GM12873 (cell line): Measurements from ENCODE around the gene DLX4.

Experiments
- CTCF ChIP-seq: IDR thresholded peaks from 2 replicates; pipeline ENCODE4 v1.5.1; 2012; ENCODE audit warnings: low read depth, mild to moderate bottlenecking, moderate library complexity, low read length, control low read depth; ENCODE audit not compliant: insufficient read depth; ENCODE audit errors: missing control alignments

Gene DLX4, protein sequence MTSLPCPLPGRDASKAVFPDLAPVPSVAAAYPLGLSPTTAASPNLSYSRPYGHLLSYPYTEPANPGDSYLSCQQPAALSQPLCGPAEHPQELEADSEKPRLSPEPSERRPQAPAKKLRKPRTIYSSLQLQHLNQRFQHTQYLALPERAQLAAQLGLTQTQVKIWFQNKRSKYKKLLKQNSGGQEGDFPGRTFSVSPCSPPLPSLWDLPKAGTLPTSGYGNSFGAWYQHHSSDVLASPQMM

GRCh38 chr17:49969134-49969759 lies at the start of gene DLX4:
Gene DLX4 (plus strand): TSS chr17:49969190. CDS start chr17:49969469, 279 bp downstream.
- no peak for TF ChIP-seq CTCF

DNA sequence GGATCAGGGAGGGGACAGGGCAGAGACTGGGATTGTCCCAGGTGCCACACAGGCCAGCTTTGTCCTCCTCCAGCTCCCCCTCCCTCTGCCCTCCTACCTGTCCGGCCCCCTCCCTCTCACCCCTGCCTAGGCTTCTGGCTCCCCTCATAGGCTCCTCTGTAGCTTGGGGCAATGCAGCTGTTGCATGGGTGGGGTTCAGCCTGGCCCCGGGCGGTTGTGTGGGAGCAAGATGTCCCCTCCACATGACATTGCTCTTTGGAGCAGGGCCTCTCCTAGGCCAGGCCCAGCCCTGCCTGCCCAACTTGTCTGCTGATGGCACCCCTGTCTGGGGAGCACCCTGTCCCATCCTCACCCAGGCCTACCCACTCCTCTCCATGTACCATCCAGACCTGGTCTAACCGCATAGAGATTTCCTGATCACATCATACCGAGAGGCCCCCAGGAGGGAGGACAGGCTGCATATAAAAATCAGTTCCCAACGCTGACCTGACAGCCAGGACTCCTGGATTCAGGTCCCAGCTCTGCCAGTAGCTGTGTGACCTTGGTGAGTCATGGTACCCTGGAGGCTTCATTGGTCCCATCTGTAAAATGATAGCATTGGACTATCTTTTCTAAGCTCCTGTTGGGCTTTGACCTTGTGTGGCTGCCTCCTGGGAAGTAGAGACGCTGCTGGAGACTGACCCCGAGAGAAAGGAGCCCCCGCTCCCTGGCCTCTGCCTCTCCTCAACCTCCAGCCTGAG lies 48.8 kb upstream of the DLX4 start:
- TF ChIP-seq CTCF, result no peak

DNA sequence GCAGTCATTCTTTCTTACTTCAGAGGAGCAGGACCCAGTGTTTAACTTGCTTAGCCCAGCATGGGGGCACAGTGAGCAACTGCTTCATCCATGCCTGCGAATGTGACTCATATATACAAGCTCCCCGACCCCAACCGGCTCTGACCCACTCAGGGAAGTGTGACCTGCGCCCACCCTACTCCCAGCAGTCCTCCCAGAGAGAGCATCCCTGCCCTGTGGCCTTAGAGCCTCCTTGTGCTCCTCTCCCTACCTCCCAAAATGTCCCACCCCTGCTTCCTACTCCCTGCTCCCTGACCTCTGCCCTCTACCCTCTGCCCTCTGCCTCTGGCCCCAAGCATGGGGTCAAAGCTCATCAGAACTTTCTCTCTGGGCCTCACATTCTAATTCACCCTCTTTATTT lies 46.9 kb upstream of the DLX4 start:
- TF ChIP-seq CTCF, result no peak

DNA sequence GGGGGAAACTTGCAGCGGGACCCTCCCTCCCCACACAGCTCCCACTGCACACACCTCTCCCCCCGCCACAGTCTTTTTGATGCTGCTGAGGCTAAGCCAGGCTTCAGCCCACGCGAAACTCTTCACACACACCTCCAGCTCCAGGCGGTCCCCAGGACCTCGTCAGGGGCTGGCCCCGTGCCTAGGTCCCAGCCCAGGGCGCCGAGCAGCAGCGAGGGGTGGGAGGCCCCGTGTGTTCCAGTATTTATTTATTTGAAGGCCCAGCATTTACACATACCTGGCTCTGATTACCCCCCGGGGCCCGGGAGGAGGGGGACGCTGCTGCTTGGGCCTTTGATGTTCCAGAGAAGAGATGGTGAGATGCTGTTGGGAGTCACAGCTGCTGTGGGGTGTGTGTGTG lies 44.9 kb upstream of the DLX4 start:
- no peak for TF ChIP-seq CTCF

DNA sequence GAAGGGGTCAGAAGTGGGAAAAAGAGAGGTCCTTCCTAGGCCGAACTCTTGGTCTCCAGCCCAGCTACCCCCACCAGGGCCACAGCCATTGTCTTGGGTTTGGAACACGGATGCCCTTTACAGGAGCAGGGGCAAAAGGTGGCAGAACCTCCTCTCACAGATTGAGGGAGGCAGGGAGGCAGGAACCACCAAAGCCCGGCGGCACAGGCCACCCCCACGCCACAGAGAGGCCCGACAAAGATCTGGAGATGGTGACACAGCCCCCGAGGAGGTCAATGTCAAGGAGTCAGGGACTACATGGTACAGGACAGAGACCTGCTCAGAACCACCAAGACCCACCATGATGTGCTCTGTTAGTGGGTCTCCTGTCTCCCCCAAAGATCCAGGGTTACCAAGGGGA lies 44.4 kb upstream of the DLX4 start:
- TF ChIP-seq CTCF, result no peak

GRCh38 chr17:49925921-49926320 lies 43.1 kb upstream of the DLX4 start:
- no peak for TF ChIP-seq CTCF

GRCh38 chr17:49926886-49927285 lies 42.1 kb upstream of the DLX4 start:
- no peak for TF ChIP-seq CTCF
